Panc1 (cell line): Measurements from ENCODE around the gene CD274. TPM values are rescaled to one million over a fixed set of nuclear protein-coding genes. Genes with fewer than 3 reads are reported as not detected.
"Not testable (repeated sequence)": the region's sequence is repeated elsewhere in the genome, so short reads cannot be mapped to it uniquely, and the experiment has no call there.

Source experiments
- ATAC-seq: fragments of 200-7000 bp; cut with Tn5 transposase; 2 replicates; pipeline ENCODE4 v1.9.1; 2020; ENCODE audit warnings: mild to moderate bottlenecking, moderate library complexity
- BruUV-seq: library from RNA; stranded (reverse); fragments of 400-500 nt; replicated peaks from 2 replicates; lab custom pipeline; 2021; lab: Mats Ljungman, UMichigan
- CTCF ChIA-PET: fragments of 300-600 bp; sonication (Branson Sonifier 250); formaldehyde crosslinking; loops from one replicate; lab custom pipeline; 2022; ENCODE audit warnings: antibody characterized with exemption; lab: Charles Lee
- POLR2A ChIA-PET: fragments of 300-600 bp; sonication (Branson Sonifier 250); formaldehyde crosslinking; loops from one replicate; lab custom pipeline; 2022; ENCODE audit warnings: antibody characterized with exemption; lab: Charles Lee
- DNase-seq: peaks from one replicate; pipeline ENCODE4 v3.0.0-alpha.2; 2010; ENCODE audit warnings: low read depth, low spot score
- H3K27ac ChIP-seq: 2 replicates; pipeline ENCODE4 v1.5.1; 2011; ENCODE audit warnings: mild to moderate bottlenecking, low read length, inconsistent platforms
- H3K27me3 ChIP-seq: fragments of 200-500 bp; sonication (Bioruptor generic); 2 replicates; pipeline ENCODE4 v1.6.0; 2014; ENCODE audit warnings: low read length, inconsistent platforms; ENCODE audit not compliant: control insufficient read depth, insufficient read depth
- H3K36me3 ChIP-seq: fragments of 200-500 bp; sonication (Bioruptor generic); 2 replicates; pipeline ENCODE4 v1.5.1; 2014; ENCODE audit warnings: inconsistent platforms, mild to moderate bottlenecking, low read length, moderate library complexity; ENCODE audit not compliant: control insufficient read depth, insufficient read depth
- H3K4me1 ChIP-seq: 2 replicates; pipeline ENCODE4 v1.5.1; 2011; ENCODE audit warnings: inconsistent platforms, mild to moderate bottlenecking, low read length, moderate library complexity; ENCODE audit not compliant: control insufficient read depth, insufficient read depth
- H3K4me3 ChIP-seq, 2 experiments: 2 replicates each; pipeline ENCODE4 v1.5.1; 2011 to 2012; ENCODE audit warnings: low read depth in 2 of 2, low read length in 2 of 2, mild to moderate bottlenecking in 2 of 2, inconsistent platforms in 1 of 2, moderate library complexity in 1 of 2
- H3K9me3 ChIP-seq: fragments of 200-500 bp; sonication (Bioruptor generic); 2 replicates; pipeline ENCODE4 v1.5.1; 2014; ENCODE audit warnings: low read depth, mild to moderate bottlenecking, inconsistent platforms, low read length, moderate library complexity; ENCODE audit not compliant: control insufficient read depth, insufficient read depth
- CTCF ChIP-seq: fragments of 450-650 bp; IDR thresholded peaks from 2 replicates; pipeline ENCODE4 v1.5.1; 2017; ENCODE audit warnings: mild to moderate bottlenecking
- POLR2AphosphoS5 ChIP-seq: IDR thresholded peaks from 2 replicates; pipeline ENCODE4 v1.6.1; 2012; ENCODE audit warnings: mild to moderate bottlenecking, low read depth, low read length, moderate library complexity
- REST ChIP-seq, 2 experiments: IDR thresholded peaks; 2 replicates each; pipeline ENCODE4 v1.6.1; 2011 to 2012; ENCODE audit warnings: low read depth in 2 of 2, control low read depth in 1 of 2, low read length in 1 of 2, mild to moderate bottlenecking in 1 of 2, moderate library complexity in 1 of 2; ENCODE audit not compliant: insufficient read depth in 1 of 2
- SIN3A ChIP-seq: IDR thresholded peaks from 2 replicates; pipeline ENCODE4 v1.6.1; 2012; ENCODE audit warnings: low read depth, mild to moderate bottlenecking, low read length, moderate library complexity, borderline replicate concordance; ENCODE audit not compliant: insufficient read depth
- TCF7L2 ChIP-seq: IDR thresholded peaks from 2 replicates; pipeline ENCODE4 v1.6.1; 2011; ENCODE audit warnings: mild to moderate bottlenecking, low read depth, low read length, inconsistent platforms
- in situ Hi-C: cut with HindIII; loops from 2 replicates; pipeline ENCODE4 v1.10.0; 2016; ENCODE audit warnings: low sequenced_read_pairs, low pct_unique_long_range_greater_than_20kb
- intact Hi-C: fragments of 100-400 bp; cut with micrococcal nuclease; formaldehyde crosslinking; loops from one replicate; pipeline ENCODE4 v1.10.0; 2022; ENCODE audit not compliant: unreplicated experiment
- total RNA-seq: library from RNA; stranded (reverse); gene quantifications from one replicate; pipeline ENCODE4 v1.2.1, GENCODE V29; 2021; ENCODE audit not compliant: unreplicated experiment

CD274 gene
- total RNA-seq, 1 experiment from 2014 or later = 0.21 TPM

GRCh38 chr9:5492965-5493678 is 42.8 kb downstream of the CD274 start:
- H3K27ac ChIP-seq = no peak overlapping the region
- H3K4me3 ChIP-seq = no peak overlapping the region
- TF ChIP-seq REST (IDR thresholded peaks at IDR 0.05; ENCODE audit: insufficient read depth in 1 of 2, low read depth in 2 of 2, low read length in 1 of 2) (no peak), SIN3A (no peak), CTCF (no peak), POLR2AphosphoS5 (no peak), TCF7L2 (no peak)
- H3K9me3 ChIP-seq = no peaks in the 10 kb centered on the region
- H3K36me3 ChIP-seq = no peaks in the 10 kb centered on the region
- in situ Hi-C loops (no loop called here), intact Hi-C loops (no loop called here)
- DNase-seq = no peak
- H3K27me3 ChIP-seq = no peaks in the 10 kb centered on the region
- ChIA-PET CTCF (no interaction called here), POLR2A (no interaction called here)
- H3K4me1 ChIP-seq = no peaks in the 10 kb centered on the region
- BruUV-seq = no TSS peak
- ATAC-seq = no peak

- Histone ChIP-seq H3K36me3 (no peaks in the 10 kb centered on the region), H3K27ac (no peak overlapping the region), H3K27me3 (no peaks in the 10 kb centered on the region), H3K4me3 (no peak overlapping the region), H3K9me3 (no peaks in the 10 kb centered on the region), H3K4me1 (no peaks in the 10 kb centered on the region)
- no peak for DNase-seq
- in situ Hi-C loops = no loop called here
- intact Hi-C loops = no loop called here
- POLR2A ChIA-PET = no interaction called here
- CTCF ChIA-PET = interaction anchor here (0.5 kb wide), 1 partner anchor 97 kb away, joined by 3 read pairs; no protein-coding TSS in a partner anchor
- TF ChIP-seq CTCF (no peak), REST (IDR thresholded peaks at IDR 0.05; ENCODE audit: insufficient read depth in 1 of 2, low read depth in 2 of 2, low read length in 1 of 2) (no peak), POLR2AphosphoS5 (no peak), TCF7L2 (no peak), SIN3A (no peak)
- BruUV-seq = no TSS peak
- ATAC-seq = no peak
Measured at GRCh38 chr9:5493679-5494511, 43.6 kb downstream of the CD274 start.

GRCh38 chr9:5494765-5495164 is 44.4 kb downstream of the CD274 start:
- H3K4me1 ChIP-seq, in situ Hi-C loops, H3K27me3 ChIP-seq, H3K27ac ChIP-seq, H3K9me3 ChIP-seq, CTCF ChIA-PET, H3K36me3 ChIP-seq, DNase-seq, intact Hi-C loops, H3K4me3 ChIP-seq, ATAC-seq, BruUV-seq: not testable (repeated sequence)
- POLR2A ChIA-PET = interaction anchor here (0.6 kb wide), 1 partner anchor 821 kb away, joined by 6 read pairs; no protein-coding TSS in a partner anchor
